Esophagus squamous epithelium (tissue), 5 donors: Measurements from ENCODE around the gene KCTD2. TPM values are rescaled to one million over a fixed set of nuclear protein-coding genes. Genes with fewer than 3 reads are reported as not detected.
"Not testable (repeated sequence)": the region's sequence is repeated elsewhere in the genome, so short reads cannot be mapped to it uniquely, and the experiment has no call there.

Source experiments
- DNase-seq: peaks from one replicate; lab custom pipeline; 2025; lab: John Stamatoyannopoulos, UW
- H3K27ac ChIP-seq, 4 donors: fragments of 200-600 bp; sonication (generic); one replicate each; pipeline ENCODE4 v1.5.1; 2016 to 2019; ENCODE audit warnings: mild to moderate bottlenecking in 1 of 4
- H3K27me3 ChIP-seq, 4 donors: fragments of 200-600 bp; sonication (generic); 1 replicate in 3 of 4; 2 replicates in 1 of 4; pipeline versions ENCODE4 v1.5.1 to v1.6.0; 2017 to 2021; ENCODE audit warnings: antibody characterized with exemption in 1 of 4
- H3K36me3 ChIP-seq, 3 donors: fragments of 200-600 bp; sonication (generic); one replicate each; pipeline ENCODE4 v1.5.1; 2016 to 2019
- H3K4me1 ChIP-seq, 3 donors: fragments of 200-600 bp; sonication (generic); one replicate each; pipeline ENCODE4 v1.5.1; 2017 to 2019
- H3K4me3 ChIP-seq, 4 donors: fragments of 200-600 bp; sonication (generic); 1 replicate in 3 of 4; 2 replicates in 1 of 4; pipeline ENCODE4 v1.5.1; 2016 to 2019; ENCODE audit warnings: mild to moderate bottlenecking in 2 of 4, moderate library complexity in 1 of 4
- H3K9me3 ChIP-seq, 3 donors: fragments of 200-600 bp; sonication (generic); one replicate each; pipeline ENCODE4 v1.5.1; 2016 to 2019
- CTCF ChIP-seq, 6 experiments: fragments of 450-650 bp in 4 of 6; fragments of 200-600 bp in 2 of 6; sonication (generic) in 2 of 6; IDR thresholded peaks; one replicate each; pipeline ENCODE4 v1.5.1; 2016 to 2019; ENCODE audit warnings: antibody characterized with exemption in 6 of 6, mild to moderate bottlenecking in 4 of 6, moderate library complexity in 4 of 6
- POLR2A ChIP-seq, 4 donors: fragments of 450-650 bp; IDR thresholded peaks; one replicate each; pipeline ENCODE4 v1.6.1; 2017; ENCODE audit warnings: antibody characterized with exemption in 4 of 4, mild to moderate bottlenecking in 4 of 4, moderate library complexity in 3 of 4
- WGBS, 2 donors: methylation state at CpG; one replicate each; pipeline ENCODE4 v1.1.5; 2018; 5-methylcytosine and 5-hydroxymethylcytosine counted together
- intact Hi-C: fragments of 100-400 bp; cut with DNase I; formaldehyde crosslinking; loops from one replicate; pipeline ENCODE4 v1.15.0; 2022
- total RNA-seq, 4 donors: library from RNA; depleted of rRNA; stranded (reverse); fragments of >200 nt; gene quantifications; one replicate each; pipeline ENCODE4 v1.1.0, GENCODE V29; 2016
- donor health status: DM: yes; HTN: yes; CAD: no.

Gene KCTD2
- total RNA-seq, 4 donors from 2014 or later, result 11.5 to 17.6 (median 14.2) TPM

DNA sequence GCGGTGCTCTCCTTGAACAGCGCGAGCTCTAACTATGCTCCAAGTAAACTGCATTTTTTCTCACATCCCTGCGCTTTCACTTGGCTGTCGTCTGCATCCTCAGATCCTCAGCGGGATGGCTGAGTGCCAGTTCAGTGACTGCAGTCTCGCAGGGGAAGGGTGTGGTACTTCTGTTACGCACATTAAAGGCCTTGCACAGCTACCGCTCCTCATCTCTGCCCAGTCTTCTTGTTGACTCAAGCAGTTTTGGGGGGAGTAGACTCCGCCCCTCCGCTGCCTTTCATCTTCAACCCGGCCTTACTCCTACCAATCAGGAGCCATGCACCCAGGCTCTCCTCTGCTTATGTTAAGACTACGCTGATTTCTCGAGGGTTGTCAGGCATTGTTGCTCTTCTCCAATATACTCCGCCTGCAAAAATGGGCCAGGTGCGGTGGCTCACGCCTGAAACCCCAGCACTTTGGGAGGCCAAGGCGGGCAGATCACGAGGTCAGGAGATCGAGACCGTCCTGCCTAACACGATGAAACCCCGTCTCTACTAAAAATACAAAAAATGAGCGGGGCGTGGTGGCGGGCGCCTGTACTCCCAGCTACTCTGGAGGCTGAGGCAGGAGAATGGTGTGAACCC, 10.3 kb upstream of the KCTD2 start:
- Histone ChIP-seq H3K27me3 (no peaks in the 10 kb centered on the region), H3K9me3 (no peaks in the 10 kb centered on the region), H3K36me3 (peaks cover 18 to 41% (median 33%) of the 10 kb centered on the region in 3 donors), H3K27ac (peak overlapping the region; percentile 84 to 96 (median 94)), H3K4me3 (peak overlapping the region in 3 of 4 donors; percentile 5 to 39 (median 16)), H3K4me1 (peaks cover 39 to 57% (median 40%) of the 10 kb centered on the region in 3 donors)
- DNase-seq, result peak; percentile 18
- 14 to 50% methylated on average over 16 to 19 of the region's 27 CpGs for WGBS, 2 donors
- intact Hi-C loops, result no loop called here
- TF ChIP-seq CTCF (IDR thresholded peaks at IDR 0.05), result no peak
- no peak for TF ChIP-seq POLR2A (IDR thresholded peaks at IDR 0.05)

- intact Hi-C loops, result no loop called here
- DNase-seq, result no peak
- Histone ChIP-seq H3K27ac (no peak overlapping the region), H3K36me3 (peaks cover 18 to 53% (median 35%) of the 10 kb centered on the region in 3 donors), H3K4me1 (peaks cover 17 to 32% (median 19%) of the 10 kb centered on the region in 3 donors), H3K9me3 (no peaks in the 10 kb centered on the region), H3K27me3 (no peaks in the 10 kb centered on the region), H3K4me3 (no peak overlapping the region)
- WGBS, 2 donors, result 78 to 83% methylated on average over 5 of the region's 5 CpGs
- no peak for TF ChIP-seq CTCF (IDR thresholded peaks at IDR 0.05)
- TF ChIP-seq POLR2A (IDR thresholded peaks at IDR 0.05), result no peak
These were observed 7.8 kb upstream of the KCTD2 start for GRCh38 chr17:75039238-75039637.

DNA sequence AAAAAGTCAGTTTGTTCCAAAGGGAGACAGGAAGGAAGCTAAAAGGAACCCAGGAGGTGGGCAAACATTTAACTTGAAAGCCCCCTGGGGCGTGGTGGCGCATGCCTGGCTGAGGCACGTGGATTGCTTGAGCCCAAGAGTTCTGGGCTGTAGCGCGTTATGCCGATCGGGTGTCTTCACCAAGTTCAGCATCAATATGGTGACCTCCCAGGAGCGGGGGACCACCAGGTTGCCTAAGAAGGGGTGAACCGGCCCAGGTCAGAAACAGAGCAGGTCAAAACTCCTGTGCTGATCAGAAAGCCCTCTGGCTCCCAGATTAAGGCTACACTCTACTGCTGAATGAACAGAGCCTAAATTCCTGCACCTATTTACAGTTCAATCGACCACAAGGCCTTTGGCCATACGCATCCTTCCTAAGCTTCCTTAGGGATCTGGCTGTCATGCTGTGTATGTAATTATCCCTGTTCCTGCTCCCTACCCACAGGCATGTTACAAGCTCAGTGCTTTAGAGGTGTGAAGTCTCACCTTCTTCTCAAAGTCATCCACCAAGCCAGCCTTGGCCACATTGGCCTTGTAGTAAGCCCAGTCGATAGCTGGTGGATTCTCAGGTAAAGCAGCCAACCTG, 5.3 kb upstream of the KCTD2 start:
- no peak for DNase-seq
- intact Hi-C loops, result no loop called here
- Histone ChIP-seq H3K27ac (no peak overlapping the region), H3K4me3 (no peak overlapping the region), H3K36me3 (peaks cover 18 to 53% (median 35%) of the 10 kb centered on the region in 3 donors), H3K4me1 (peaks cover 2 to 25% (median 8%) of the 10 kb centered on the region in 3 donors), H3K27me3 (no peaks in the 10 kb centered on the region), H3K9me3 (no peaks in the 10 kb centered on the region)
- WGBS, 2 donors, result 82 to 84% methylated on average over 10 to 11 of the region's 12 CpGs
- TF ChIP-seq CTCF (IDR thresholded peaks at IDR 0.05) (no peak), POLR2A (IDR thresholded peaks at IDR 0.05) (no peak)

DNA sequence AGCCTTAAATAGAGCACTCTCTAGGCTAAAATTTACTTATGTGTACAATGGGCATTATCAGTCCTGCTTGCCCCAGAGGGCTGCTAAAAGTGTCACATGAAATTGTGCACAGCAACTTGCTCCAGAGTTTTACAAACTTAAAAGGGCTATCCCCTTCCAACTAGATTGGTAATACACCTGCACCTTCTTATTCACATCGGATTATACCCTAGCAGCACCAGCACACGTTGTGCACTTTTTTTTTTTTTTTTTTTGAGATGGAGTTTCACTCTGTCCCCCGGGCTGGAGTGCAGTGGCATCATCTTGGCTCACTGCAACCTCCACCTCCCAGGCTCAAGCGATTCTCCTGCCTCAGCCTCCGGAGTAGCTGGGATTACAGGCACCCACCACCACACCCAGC, 3.2 kb upstream of the KCTD2 start:
- H3K27me3 ChIP-seq, intact Hi-C loops, H3K27ac ChIP-seq, H3K9me3 ChIP-seq, DNase-seq, H3K4me3 ChIP-seq: not testable (repeated sequence)
- WGBS, 2 donors, result 56 to 76% methylated on average over 3 to 5 of the region's 5 CpGs
- Histone ChIP-seq H3K4me1 (peaks cover 6 to 32% (median 18%) of the 10 kb centered on the region in 3 donors), H3K36me3 (peaks cover 13 to 42% (median 32%) of the 10 kb centered on the region in 3 donors)

DNA sequence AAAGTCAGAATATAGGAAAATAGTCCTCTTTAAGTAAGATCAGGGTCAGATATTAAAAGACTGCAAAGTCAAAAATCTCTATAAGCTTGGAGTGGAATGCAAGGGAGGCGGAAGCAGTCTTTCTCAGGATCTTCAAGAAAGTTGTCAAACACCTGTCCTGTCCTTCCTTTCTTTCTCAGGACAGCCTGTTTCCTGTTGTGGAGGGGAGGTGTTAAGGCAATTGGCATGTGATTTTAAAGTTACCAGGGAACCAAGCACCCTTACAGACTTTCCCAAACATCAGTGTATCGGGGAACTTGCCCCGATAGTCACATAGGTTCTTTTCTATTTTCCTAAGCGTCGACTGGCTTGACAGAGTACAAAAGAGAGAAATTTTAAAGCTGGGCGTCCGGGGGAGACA, 2.3 kb upstream of the KCTD2 start:
- Histone ChIP-seq H3K27ac (no peak overlapping the region), H3K4me1 (peaks cover 6 to 41% (median 23%) of the 10 kb centered on the region in 3 donors), H3K36me3 (peaks cover 6 to 40% (median 24%) of the 10 kb centered on the region in 3 donors), H3K4me3 (no peak overlapping the region), H3K27me3 (no peaks in the 10 kb centered on the region), H3K9me3 (no peaks in the 10 kb centered on the region)
- 80 to 87% methylated on average over 7 of the region's 7 CpGs for WGBS, 2 donors
- DNase-seq, result no peak
- intact Hi-C loops, result no loop called here
- TF ChIP-seq CTCF (IDR thresholded peaks at IDR 0.05) (no peak), POLR2A (IDR thresholded peaks at IDR 0.05) (no peak)

GRCh38 chr17:75045946-75046406, 1.0 kb upstream of the KCTD2 start:
- peak overlapping the region; percentile 99 for H3K27ac ChIP-seq

More at GRCh38 chr17:75045946-75046406, 1.0 kb upstream of the KCTD2 start:
- H3K9me3 ChIP-seq, H3K27me3 ChIP-seq, intact Hi-C loops, DNase-seq: not testable (repeated sequence)
- 15 to 20% methylated on average over 16 to 23 of the region's 25 CpGs for WGBS, 2 donors
- Histone ChIP-seq H3K36me3 (peaks cover 0 to 40% (median 18%) of the 10 kb centered on the region in 3 donors), H3K4me3 (peak overlapping the region; percentile 92 to 98 (median 96)), H3K4me1 (peaks cover 6 to 42% (median 23%) of the 10 kb centered on the region in 3 donors)
